ENCODE measurements around the gene OR1N1. TPM values are rescaled to one million over a fixed set of nuclear protein-coding genes. Genes with fewer than 3 reads are reported as not detected.
A peak's percentile ranks its signal among the peaks of the same experiment; 100 is the strongest.
"Not testable (repeated sequence)": the region's sequence is repeated elsewhere in the genome, so short reads cannot be mapped to it uniquely, and the experiment has no call there.

The OR1N1 gene, protein sequence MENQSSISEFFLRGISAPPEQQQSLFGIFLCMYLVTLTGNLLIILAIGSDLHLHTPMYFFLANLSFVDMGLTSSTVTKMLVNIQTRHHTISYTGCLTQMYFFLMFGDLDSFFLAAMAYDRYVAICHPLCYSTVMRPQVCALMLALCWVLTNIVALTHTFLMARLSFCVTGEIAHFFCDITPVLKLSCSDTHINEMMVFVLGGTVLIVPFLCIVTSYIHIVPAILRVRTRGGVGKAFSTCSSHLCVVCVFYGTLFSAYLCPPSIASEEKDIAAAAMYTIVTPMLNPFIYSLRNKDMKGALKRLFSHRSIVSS
- not detected for total RNA-seq

DNA sequence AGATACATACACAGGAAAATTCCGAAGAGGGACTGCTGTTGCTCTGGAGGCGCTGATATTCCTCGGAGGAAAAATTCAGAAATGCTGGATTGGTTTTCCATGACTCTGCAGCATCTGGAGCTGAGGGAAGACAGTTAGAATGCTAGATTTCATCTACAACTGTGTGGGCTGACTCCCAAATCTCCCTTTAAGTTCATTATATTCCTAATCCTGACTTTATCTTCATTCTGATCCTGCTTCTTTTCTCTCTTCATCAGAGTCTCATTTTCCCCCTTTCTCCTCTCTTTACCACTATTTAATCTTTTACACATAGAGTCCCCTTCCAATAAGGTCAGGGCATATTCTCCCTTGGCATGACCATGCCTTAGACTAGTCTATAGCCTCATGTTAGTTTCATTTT lies at the start of gene OR1N1:
OR1N1 (minus strand) TSS at position 101 of the 400 bp plus-strand sequence; CDS start at position 101, 0 bp downstream.
- Mint-ChIP-seq H3K4me1 (no peaks in the 10 kb centered on the region), H3K9me3 (no peaks in the 10 kb centered on the region), H3K4me3 (no peak within 1 kb of the TSS), H3K27me3 (peaks cover 8% of the 10 kb centered on the region), H3K27ac (peak within 1 kb of the TSS; percentile 26), H3K36me3 (ENCODE audit: low read depth) (no peaks in the 10 kb centered on the region)
- ATAC-seq (replicated peaks): no peak

DNA sequence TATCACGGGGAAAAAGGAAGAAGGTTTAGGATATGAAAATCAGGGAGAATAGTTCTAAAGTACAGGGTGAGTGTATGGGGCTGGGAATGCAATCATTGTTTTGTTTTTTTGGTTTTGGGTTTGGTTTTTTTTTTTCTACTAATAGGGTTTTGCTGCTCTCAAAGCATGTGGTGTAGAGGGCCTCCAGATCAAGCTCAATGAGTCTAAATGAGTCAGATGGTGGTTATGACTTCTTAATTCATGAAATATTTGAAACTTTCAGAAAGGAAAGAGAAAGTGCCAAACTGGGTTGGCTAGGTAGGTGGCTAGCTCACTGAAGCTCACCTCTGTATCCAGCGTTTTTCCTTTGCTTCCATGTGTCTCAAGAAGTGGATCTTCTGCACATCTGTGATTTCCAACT lies 45.4 kb upstream of the OR1N1 start:
- peak; percentile 94 for ATAC-seq (replicated peaks)
- no peaks in the 10 kb centered on the region for H3K9me3 Mint-ChIP-seq
- H3K4me3 Mint-ChIP-seq: no peak overlapping the region
- H3K36me3 Mint-ChIP-seq (ENCODE audit: low read depth): no peaks in the 10 kb centered on the region
- H3K4me1 Mint-ChIP-seq: no peaks in the 10 kb centered on the region
- H3K27me3 Mint-ChIP-seq: peaks cover 4% of the 10 kb centered on the region
- no peak overlapping the region for H3K27ac Mint-ChIP-seq

DNA sequence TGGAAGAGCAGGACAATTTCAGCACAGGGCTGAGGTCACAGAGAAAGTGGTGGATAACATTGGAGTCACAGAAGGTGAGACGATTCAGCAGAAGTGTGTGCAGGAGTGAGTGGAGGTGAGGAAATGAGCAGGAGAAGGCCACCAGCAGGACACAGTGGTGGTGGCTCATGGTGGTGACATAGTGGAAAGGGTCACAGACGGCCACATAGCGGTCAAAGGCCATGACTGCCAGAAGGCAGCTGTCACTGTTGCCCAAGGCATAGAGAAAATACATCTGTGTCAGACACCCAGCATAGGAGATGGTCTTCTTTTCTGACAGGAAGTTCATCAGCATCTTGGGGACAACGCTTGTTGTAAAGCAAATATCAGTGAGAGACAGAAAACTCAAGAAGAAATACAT lies 40.8 kb upstream of the OR1N1 start:
- Mint-ChIP-seq H3K4me3 (no peak overlapping the region), H3K36me3 (ENCODE audit: low read depth) (no peaks in the 10 kb centered on the region), H3K27me3 (peaks cover 3% of the 10 kb centered on the region), H3K4me1 (no peaks in the 10 kb centered on the region), H3K27ac (no peak overlapping the region), H3K9me3 (no peaks in the 10 kb centered on the region)
- ATAC-seq (replicated peaks): no peak

DNA sequence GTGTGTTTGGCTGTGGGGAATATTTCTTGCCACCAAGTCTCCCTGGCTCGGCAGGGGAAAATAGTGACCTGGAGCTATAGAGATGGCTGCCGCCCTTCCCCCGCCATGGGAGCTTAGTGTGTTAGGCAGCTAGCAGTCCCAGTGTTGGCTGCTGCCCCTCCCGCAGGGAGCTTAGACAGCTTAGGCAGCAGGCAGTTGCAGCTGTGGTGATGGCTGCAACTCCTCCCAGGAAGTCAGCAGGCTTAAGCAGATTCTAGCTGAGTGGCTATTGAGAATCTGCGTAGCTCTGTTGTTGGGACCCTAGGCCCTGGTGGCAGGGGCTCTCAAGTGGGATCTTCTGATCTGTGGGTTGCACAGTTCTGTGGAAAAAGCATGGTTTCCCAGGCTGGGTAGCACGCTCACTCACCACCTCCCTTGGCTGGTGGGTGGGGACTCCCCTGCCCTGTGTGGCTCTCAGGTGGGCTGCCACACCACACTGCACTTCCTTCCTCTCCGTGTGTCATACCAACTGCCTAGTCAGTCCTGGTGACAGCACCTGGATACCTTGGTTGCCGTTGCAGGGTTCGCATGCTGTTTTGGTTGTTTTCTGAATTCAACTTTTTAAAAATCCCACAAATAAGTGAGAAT lies 35.2 kb upstream of the OR1N1 start:
- Mint-ChIP-seq H3K9me3 (peaks cover 9% of the 10 kb centered on the region), H3K36me3 (ENCODE audit: low read depth) (no peaks in the 10 kb centered on the region), H3K4me3 (no peak overlapping the region), H3K4me1 (no peaks in the 10 kb centered on the region), H3K27ac (no peak overlapping the region), H3K27me3 (peaks cover 3% of the 10 kb centered on the region)
- no peak for ATAC-seq (replicated peaks)

DNA sequence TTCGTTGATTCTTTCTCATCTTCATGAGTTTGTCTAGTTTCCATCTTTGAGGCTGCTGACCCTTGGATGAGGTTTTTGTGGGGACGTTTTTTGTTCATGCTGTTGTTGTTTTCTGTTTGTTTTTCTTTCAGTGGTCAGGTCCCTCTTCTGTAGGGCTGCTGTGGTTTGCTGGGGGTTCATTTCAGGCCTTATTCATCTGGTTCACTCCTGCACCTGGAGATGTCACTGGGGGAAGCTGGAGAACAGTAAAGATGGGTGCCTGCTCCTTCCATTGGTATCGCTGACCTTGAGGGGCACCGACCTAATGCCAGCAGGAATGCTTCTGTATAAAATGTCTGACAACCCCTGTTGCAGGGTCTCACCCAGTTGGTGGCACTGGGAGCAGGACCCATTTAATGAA lies 34.4 kb upstream of the OR1N1 start:
- peaks cover 3% of the 10 kb centered on the region for H3K27me3 Mint-ChIP-seq
- H3K4me3 Mint-ChIP-seq: no peak overlapping the region
- peaks cover 9% of the 10 kb centered on the region for H3K9me3 Mint-ChIP-seq
- H3K27ac Mint-ChIP-seq: no peak overlapping the region
- H3K4me1 Mint-ChIP-seq: no peaks in the 10 kb centered on the region
- H3K36me3 Mint-ChIP-seq (ENCODE audit: low read depth): no peaks in the 10 kb centered on the region
- ATAC-seq (replicated peaks): no peak

DNA sequence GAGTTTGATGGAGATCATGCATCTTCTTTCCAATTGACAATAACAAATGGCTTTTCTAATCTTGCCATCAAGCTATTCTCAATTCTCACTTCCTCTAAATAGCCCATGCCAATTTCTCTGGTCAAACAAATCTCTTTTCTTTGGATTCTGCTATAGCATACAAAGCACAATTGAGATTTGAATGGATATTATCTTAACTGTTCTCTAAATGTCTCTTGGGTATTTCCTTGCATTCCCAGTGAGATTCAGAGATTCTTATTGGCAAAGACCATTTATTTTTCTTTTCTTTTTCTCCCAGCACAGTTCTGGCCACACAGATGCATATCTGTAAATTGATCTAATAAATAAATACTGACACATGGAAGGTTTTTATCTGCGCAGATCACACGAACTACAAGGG lies 25.7 kb upstream of the OR1N1 start, which contains the start of gene OR1N2:
OR1N2 (plus strand) TSS at position 301 of the 400 bp plus-strand sequence. CDS start 100 bp downstream, outside the sequence.
- no peak for ATAC-seq (replicated peaks)
- Mint-ChIP-seq H3K36me3 (ENCODE audit: low read depth) (no peaks in the 10 kb centered on the region), H3K4me3 (no peak within 1 kb of the TSS), H3K27me3 (peaks cover 7% of the 10 kb centered on the region), H3K27ac (no peak within 1 kb of the TSS), H3K9me3 (no peaks in the 10 kb centered on the region), H3K4me1 (no peaks in the 10 kb centered on the region)

DNA sequence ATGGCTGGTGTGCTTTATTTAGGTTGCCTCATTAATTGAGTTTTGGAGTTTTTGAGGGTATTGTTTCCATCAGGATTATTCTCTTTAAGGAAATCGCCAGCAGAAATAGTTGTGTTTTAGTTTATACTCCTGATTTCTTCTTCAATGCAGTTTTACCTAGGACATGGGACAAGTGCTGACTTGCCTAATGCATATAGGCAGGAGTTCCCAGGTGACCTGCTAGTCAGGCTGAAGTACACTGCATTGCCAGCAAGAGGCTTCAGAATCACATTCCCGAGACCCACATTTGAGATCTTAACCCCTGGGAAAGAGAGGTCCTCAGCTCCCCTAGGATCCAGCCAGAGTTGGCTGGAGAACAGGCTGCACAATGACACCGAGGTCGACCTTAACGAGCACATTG lies 24.3 kb upstream of the OR1N1 start:
- H3K4me1 Mint-ChIP-seq: no peaks in the 10 kb centered on the region
- peaks cover 7% of the 10 kb centered on the region for H3K27me3 Mint-ChIP-seq
- no peaks in the 10 kb centered on the region for H3K9me3 Mint-ChIP-seq
- H3K27ac Mint-ChIP-seq: no peak overlapping the region
- ATAC-seq (replicated peaks): no peak
- H3K36me3 Mint-ChIP-seq (ENCODE audit: low read depth): no peaks in the 10 kb centered on the region
- no peak overlapping the region for H3K4me3 Mint-ChIP-seq

DNA sequence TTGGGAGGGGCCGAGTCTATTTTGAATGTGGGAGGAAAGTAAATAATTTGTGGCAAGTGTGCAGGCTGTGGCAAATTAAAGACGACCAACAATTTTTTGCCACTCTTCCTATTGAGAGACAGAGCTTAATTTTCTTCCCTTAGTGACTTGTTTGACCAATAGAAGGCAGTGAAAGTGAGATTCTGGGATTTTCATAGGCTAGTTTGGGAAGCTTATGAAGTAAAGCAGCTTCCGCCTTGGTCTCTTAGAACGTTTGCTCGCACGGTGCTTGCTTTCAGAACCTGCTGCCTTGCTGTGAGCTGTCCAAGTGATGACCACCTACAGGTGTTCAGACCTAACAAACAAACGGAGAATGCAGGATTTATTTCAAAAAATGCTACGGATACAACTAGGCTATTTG lies 19.1 kb upstream of the OR1N1 start:
- H3K27ac Mint-ChIP-seq: no peak overlapping the region
- no peaks in the 10 kb centered on the region for H3K4me1 Mint-ChIP-seq
- H3K4me3 Mint-ChIP-seq: no peak overlapping the region
- H3K27me3 Mint-ChIP-seq: peaks cover 3% of the 10 kb centered on the region
- ATAC-seq (replicated peaks): no peak
- no peaks in the 10 kb centered on the region for H3K36me3 Mint-ChIP-seq (ENCODE audit: low read depth)
- no peaks in the 10 kb centered on the region for H3K9me3 Mint-ChIP-seq

DNA sequence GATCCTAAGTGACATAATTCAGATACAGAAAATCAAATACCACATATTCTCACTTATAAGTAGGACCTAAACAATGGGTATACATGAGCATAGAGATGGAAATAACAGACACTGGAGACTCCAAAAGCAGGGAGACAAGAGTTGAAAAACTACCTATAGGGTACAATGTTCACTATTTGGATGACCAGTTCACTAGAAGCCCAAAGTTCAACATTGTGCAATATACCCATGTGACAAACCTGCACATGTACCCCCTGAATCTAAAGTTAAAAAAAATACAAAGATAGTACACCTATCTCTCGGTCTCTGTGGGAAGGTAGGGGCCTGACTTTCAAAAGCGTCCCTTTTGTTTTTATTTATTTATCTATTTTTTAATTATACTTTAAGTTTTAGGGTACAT lies 11.7 kb upstream of the OR1N1 start:
- no peaks in the 10 kb centered on the region for H3K27me3 Mint-ChIP-seq
- no peaks in the 10 kb centered on the region for H3K4me1 Mint-ChIP-seq
- no peaks in the 10 kb centered on the region for H3K36me3 Mint-ChIP-seq (ENCODE audit: low read depth)
- H3K9me3 Mint-ChIP-seq: peaks cover 7% of the 10 kb centered on the region
- H3K4me3 Mint-ChIP-seq: no peak overlapping the region
- no peak for ATAC-seq (replicated peaks)
- H3K27ac Mint-ChIP-seq: no peak overlapping the region

DNA sequence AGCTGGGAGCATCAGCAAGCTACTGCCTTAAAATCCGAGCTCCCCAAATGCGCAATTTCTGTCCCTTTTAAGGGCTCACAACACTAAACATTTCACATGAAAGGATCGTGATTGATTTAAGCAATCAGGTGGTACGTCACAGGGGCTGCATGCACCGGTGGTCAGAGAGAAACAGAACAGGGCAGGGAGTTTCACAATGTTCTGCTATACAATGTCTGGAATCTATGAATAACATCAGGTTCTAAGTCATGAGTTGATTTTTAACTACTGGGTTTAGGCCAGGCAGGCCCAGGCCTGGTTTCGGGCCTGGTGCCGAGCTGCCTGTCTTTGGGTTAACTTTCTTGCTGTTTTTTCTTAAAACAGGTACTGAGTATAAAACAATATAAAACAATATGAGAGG lies 10.0 kb upstream of the OR1N1 start:
- H3K36me3 Mint-ChIP-seq (ENCODE audit: low read depth); H3K27me3 Mint-ChIP-seq; H3K4me3 Mint-ChIP-seq; ATAC-seq (replicated peaks); H3K27ac Mint-ChIP-seq; H3K9me3 Mint-ChIP-seq; H3K4me1 Mint-ChIP-seq: not testable (repeated sequence)

DNA sequence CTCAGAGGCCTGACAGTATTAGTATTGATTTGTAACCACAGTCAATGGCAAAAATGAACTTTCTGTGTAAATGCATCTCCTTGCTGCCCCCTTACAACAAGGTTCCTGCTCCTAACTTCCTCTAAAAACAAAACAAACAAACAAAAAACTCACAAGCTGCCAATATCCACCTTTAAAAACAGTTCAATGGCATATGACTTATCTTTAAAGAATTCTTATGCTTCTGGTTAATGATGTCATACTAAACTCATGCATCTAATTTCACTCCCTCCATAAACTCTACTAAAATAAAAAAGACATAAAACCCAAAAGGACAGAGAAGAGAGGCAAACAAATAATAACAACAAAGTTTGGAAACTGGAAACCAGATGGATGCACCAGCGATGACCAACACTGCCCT lies 9.0 kb upstream of the OR1N1 start:
- Mint-ChIP-seq H3K4me3 (no peak overlapping the region), H3K9me3 (peaks cover 7% of the 10 kb centered on the region), H3K27me3 (no peaks in the 10 kb centered on the region), H3K27ac (no peak overlapping the region), H3K36me3 (ENCODE audit: low read depth) (no peaks in the 10 kb centered on the region), H3K4me1 (no peaks in the 10 kb centered on the region)
- no peak for ATAC-seq (replicated peaks)

DNA sequence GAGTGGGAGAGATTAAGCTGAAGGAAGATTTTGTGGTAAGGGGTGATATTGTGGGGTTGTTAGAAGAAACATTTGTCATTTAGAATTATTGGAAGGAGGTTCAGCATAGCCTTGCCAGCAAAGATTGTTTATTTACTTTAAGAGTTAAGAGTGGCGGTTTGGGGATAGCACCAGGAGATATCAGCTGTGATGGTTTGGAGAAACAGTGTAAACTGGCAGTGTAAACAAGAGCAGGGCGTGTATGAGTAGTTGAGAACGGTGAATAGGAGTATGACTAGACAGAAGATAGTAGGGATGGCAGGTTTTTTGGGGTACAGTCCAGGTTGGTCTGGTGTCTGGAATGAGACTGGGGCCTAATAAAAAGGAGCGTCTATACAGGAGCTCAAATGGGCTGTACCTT lies 4.1 kb upstream of the OR1N1 start:
- H3K4me1 Mint-ChIP-seq; ATAC-seq (replicated peaks); H3K36me3 Mint-ChIP-seq (ENCODE audit: low read depth); H3K27me3 Mint-ChIP-seq; H3K9me3 Mint-ChIP-seq; H3K27ac Mint-ChIP-seq; H3K4me3 Mint-ChIP-seq: not testable (repeated sequence)

DNA sequence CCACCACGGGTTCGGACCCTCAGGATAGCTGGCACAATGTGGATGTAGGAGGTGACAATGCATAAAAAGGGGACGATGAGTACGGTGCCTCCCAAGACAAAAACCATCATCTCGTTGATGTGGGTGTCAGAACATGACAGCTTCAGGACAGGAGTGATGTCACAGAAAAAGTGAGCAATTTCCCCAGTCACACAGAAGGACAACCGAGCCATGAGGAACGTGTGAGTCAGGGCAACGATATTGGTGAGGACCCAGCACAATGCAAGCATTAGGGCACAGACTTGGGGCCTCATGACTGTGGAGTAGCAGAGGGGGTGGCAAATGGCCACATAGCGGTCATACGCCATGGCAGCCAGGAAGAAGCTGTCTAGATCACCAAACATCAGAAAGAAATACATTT lies 491 bp downstream of the OR1N1 start:
- Mint-ChIP-seq H3K36me3 (ENCODE audit: low read depth) (no peaks in the 10 kb centered on the region), H3K9me3 (no peaks in the 10 kb centered on the region), H3K4me1 (no peaks in the 10 kb centered on the region), H3K4me3 (no peak overlapping the region), H3K27ac (peak overlapping the region; percentile 26), H3K27me3 (peaks cover 8% of the 10 kb centered on the region)
- peak; percentile 83 for ATAC-seq (replicated peaks)

DNA sequence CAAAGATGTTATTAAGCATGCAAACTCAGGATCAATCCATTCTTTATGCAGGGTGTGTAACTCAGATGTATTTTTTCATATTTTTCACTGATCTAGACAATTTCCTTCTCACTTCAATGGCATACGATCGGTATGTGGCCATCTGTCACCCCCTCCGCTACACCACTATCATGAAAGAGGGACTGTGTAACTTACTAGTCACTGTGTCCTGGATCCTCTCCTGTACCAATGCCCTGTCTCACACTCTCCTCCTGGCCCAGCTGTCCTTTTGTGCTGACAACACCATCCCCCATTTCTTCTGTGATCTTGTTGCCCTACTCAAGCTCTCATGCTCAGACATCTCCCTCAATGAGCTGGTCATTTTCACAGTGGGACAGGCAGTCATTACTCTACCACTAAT lies 7.7 kb downstream of the OR1N1 start:
- ATAC-seq (replicated peaks): no peak
- no peak overlapping the region for H3K27ac Mint-ChIP-seq
- H3K4me1 Mint-ChIP-seq: no peaks in the 10 kb centered on the region
- no peaks in the 10 kb centered on the region for H3K36me3 Mint-ChIP-seq (ENCODE audit: low read depth)
- H3K9me3 Mint-ChIP-seq: no peaks in the 10 kb centered on the region
- no peak overlapping the region for H3K4me3 Mint-ChIP-seq
- H3K27me3 Mint-ChIP-seq: peaks cover 6% of the 10 kb centered on the region

DNA sequence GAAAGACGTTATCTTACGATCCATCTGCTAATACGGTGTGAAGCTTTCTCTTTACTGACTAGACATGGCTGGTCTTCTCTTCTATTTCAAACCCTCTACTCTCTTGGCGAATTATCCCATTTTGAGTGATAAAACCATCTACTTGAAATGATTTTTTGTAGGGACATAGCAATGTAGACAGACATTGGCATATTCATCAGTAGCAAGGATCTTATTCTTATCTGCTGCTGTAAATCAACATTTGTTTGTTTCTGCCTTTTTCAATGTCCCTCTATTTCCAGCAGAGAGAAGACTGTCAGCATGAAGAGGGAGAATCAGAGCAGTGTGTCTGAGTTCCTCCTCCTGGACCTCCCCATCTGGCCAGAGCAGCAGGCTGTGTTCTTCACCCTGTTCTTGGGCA lies 8.3 kb downstream of the OR1N1 start, which contains the start of gene OR1J4:
OR1J4 (plus strand) TSS at position 301 of the 400 bp plus-strand sequence; CDS start at position 301, 0 bp downstream.
- H3K27ac Mint-ChIP-seq: no peak within 1 kb of the TSS
- H3K9me3 Mint-ChIP-seq: no peaks in the 10 kb centered on the region
- peaks cover 6% of the 10 kb centered on the region for H3K27me3 Mint-ChIP-seq
- no peaks in the 10 kb centered on the region for H3K36me3 Mint-ChIP-seq (ENCODE audit: low read depth)
- H3K4me1 Mint-ChIP-seq: no peaks in the 10 kb centered on the region
- no peak for ATAC-seq (replicated peaks)
- no peak within 1 kb of the TSS for H3K4me3 Mint-ChIP-seq

All from activated T-helper 17 cell treated with anti-CD3 and anti-CD28 coated beads, Interleukin-2, amount 50 U/mL, for 72 hours (primary cell).